ENCODE results near the gene LIN7B. TPM values are rescaled to one million over a fixed set of nuclear protein-coding genes. Genes with fewer than 3 reads are reported as not detected.

The LIN7B gene, protein sequence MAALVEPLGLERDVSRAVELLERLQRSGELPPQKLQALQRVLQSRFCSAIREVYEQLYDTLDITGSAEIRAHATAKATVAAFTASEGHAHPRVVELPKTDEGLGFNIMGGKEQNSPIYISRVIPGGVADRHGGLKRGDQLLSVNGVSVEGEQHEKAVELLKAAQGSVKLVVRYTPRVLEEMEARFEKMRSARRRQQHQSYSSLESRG
- total RNA-seq, result 3.6 and 5.1 TPM in 2 replicates

DNA sequence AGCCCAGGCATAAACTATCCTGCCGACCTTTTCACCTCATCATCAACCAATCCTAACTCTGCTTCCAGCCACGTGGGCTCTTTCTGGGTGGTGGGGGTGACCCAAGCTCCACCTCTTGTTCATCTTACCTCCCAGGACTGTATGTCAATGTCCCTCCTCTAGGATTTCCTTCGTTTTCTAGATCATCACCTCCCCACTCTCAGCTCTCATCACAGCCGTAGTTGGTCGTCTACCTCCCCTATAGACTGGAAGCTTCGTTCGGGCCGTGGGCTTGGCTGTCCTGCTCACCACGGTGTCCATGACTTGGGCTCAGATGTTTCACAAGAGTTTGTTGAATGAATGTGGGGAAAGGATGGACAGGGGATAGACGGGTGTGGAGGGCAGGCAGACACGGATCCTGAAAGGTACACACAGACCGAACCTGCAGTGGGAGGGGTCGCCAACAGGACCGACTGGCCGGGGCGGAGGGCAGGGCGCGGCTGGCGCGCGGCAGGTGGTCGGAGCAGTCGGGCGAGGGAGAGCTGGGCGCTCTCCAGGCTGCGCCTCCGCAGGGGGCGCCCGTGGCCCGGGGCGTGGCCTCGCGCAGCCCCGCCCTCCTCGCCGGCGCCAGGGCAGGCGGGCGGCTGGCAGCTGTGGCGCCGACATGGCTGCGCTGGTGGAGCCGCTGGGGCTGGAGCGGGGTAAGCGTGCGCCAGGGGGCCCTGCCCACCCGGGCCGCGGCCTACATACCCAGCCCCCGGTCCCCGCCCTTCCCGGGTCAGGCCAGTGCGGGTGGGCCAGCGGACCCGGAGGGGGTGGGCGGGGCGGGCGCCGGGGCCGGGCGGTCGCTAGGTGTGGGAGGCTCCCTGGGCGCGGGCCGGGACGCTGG, at the start of gene LIN7B:
LIN7B (plus strand) TSS at position 609 of the 868 bp plus-strand sequence; CDS start at position 644, 35 bp downstream.

DNA sequence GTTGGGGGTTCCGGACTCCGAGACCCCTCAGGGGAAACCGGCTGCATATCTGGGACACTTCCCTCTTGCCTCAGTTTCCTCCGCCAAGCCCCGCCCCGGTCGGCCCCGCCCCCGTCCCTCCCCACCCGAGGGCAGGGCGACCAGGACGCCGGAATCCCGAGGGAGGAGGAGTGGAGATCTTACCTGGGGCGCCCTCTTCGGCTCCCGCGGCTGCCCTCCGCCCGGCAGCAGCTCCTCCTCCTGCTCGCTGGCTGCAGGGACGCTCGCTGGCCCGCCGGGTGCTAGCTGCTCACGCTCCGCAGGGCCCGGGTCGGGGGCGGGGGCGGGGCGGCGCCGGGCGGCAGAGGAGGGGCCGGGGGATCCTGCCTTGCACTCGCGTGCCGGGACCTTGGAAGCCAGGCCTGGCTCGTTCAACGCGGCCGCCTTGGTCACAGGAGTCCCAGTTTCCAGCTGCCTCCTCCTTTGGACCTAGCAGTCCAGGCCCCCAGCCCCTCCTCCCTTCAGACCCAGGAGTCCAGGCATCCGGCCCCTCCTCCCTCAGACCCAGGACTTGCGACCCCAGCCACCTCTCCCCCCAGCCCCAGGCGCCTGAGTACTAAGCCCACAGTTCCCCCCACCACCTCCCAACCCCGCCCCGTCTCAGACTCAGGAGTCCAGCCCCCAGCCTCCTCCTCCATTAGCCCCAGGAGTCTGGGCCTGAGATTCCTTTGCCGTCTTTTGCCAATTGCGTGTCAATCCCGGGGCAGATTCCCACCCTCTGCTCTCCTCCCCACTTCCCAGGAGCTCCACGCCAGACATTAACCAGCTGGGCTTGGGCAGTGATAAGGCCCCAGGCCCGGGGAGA, 49.2 kb upstream of the LIN7B start, which contains the start of gene NTF4:
NTF4 (minus strand) TSS at position 51 of the 844 bp plus-strand sequence. CDS start 2,821 bp downstream, outside the sequence.

DNA sequence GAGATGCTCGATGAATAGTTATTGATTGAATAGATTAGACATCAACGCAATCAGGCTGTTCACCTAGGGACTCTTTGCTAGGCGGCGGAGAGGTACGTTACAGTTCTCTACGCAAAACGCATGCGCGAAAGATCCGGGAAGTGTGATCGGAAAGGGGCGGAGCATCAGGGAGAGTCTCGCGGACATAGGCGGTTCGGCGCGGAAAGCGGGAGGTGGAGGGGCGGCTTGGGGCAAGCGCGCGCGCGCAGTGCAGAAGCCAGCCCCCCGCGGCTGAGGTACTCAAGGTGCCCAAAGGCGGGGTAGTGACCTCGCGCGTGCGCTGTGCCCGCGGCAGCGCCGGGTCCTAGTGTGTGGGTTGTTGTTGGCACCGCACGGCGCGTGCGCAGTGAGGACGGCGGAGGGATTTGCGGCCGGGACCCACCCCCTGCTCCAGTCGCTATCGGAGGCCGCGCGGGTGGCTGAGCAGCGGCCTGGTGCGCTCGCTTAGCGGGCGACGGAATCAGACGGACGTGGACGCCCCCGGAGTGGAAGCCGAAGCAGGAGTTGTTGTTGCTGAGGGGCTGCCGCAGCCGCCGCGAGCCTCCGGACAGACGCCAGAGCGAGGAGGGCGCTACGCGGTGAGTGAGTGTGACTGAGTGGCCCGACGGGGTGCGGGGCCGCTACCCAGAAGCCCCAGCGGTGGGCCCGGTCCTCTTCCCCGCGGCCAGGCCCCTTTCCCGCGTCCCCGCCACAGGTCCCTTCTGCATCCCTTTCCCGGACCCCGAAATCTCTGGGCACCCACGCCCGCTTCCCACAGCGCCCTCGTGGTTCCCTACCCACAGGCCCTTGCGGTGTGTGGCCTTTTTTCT, 28.9 kb upstream of the LIN7B start, which contains the start of gene SNRNP70:
SNRNP70 (plus strand) TSS at position 432 of the 848 bp plus-strand sequence. CDS start 964 bp downstream, outside the sequence.

DNA sequence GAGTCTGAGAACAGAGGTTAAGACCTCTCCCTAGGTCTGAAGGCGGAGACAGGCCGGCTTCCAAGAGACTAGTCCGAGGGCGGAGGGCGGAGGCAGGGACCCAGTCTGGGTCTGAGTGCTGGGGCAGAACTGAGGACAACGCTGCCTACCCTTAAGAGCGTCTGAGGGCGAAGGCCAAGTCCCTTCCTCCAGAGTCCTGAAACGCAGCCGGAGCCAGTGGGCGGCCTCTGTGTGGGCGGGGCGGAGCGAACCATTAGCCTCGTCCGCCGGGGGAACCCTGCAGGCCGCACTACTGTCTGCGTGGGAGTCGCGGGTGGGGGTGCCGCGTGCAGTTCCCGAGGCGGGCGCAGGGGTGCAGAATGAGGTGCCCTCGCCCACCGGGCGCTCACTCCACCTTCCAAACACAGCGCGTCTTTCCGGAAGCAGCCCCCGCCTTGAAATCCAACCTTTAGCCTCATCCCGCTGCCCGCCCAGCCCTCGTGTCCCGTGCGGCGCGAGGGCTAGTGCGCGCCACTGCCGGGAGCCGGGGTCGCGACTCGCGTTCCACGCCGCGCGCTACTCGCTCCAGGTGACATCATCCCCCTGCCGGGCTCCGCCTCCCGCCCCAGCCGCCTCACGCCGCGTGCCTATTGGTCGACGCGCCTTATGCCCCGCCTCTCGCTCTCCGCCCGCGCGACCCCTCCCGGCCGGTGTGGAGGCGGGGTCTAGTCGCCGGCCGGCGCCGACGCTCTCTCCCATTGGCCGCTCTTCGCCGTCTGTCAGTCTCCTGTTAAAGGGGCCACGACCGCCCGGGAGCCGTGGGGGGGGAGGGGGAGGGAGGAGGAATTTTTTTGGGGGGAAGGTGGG, 4.6 kb downstream of the LIN7B start, which contains the start of gene C19orf73:
C19orf73 (minus strand) TSS at position 579 of the 846 bp plus-strand sequence; CDS start at position 458, 121 bp downstream.

DNA sequence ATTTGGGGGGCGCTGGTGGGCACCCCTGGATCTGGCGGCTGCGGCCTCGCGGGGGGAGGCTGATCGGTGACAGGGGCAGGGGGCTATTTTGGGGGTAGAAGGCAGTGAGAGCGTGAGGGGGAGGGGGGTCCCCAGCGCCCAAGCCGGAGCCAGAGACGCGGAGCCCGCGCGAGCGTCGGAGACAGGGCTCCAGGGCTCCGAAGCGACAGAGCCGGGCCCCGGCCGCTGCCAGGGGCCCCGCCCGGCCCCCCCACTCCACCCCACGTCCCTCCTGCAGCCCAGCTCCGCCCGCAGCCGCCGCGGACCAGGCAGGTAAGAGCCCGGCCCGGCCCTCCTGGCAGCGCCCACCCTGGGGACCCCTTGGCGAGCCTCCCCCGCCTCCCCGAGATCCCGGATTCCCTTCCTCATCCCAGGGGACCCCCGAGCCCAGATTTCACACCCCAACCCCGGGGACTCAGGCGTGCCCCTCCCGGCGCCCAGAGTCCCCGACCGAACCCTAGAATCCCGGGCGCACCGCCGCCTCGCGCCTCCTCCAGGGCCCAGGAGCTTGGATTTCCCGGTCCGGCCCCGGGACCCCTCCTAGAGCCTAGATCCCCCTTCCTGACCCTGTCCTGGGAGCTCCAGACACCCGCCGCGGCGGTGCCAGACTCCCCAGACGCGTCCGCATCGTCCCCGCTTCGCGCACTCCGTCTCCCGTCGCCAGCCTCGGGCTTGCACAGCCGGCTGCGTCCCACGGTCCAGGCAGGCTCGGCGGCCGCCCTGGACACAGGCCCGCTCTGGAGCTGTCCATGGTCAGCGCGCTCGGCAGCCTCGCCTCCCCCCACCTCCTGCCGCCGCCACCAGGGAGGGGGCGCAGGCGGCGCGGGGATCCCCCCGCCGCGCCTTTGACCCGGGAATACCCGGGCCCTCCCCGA, 5.5 kb downstream of the LIN7B start, which contains the start of gene PPFIA3:
PPFIA3 (plus strand) TSS at position 134 of the 914 bp plus-strand sequence. CDS start 8,330 bp downstream, outside the sequence.

DNA sequence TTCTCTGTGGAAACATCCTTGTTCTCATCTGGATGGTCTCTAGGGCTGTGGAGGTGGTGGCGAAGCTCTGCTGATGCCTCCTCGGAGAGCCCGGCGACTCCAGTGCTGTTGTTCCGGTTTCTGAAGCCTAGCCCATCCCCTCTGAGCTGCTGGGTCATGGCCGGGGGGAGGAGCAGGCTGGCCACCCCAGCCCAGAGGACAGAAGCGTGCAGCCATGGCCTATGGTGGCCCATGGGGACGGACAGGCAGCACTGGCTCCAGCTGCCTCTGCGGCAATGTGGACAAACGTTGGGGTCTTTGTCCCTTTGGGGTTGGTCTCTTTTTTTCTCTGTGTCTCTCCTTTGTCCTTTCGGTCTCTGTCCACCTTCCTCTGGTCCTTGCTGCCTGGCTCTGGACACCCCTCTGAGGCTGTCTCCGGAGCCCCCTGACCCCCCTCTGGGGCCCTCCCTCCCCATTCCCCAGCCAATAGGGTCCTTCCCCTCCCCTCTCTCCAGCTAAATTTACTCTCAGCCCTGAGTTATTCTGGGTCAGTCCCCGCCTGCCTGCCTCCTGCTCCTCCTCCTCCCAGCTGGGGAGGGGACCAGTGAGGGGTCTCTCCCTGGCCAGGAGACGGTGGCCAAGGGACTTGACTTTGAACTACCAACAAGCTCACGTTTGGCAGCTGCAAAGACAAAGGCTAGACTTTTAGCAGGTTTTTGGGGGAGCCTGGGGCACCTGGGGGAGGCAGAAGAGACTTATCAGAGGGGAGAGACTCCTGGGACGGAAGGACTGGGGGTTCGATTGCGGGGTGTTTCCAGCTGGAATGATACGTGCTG, 41.0 kb downstream of the LIN7B start, which contains the start of gene HRC:
HRC (minus strand) TSS at position 392 of the 815 bp plus-strand sequence; CDS start at position 233, 159 bp downstream.

DNA sequence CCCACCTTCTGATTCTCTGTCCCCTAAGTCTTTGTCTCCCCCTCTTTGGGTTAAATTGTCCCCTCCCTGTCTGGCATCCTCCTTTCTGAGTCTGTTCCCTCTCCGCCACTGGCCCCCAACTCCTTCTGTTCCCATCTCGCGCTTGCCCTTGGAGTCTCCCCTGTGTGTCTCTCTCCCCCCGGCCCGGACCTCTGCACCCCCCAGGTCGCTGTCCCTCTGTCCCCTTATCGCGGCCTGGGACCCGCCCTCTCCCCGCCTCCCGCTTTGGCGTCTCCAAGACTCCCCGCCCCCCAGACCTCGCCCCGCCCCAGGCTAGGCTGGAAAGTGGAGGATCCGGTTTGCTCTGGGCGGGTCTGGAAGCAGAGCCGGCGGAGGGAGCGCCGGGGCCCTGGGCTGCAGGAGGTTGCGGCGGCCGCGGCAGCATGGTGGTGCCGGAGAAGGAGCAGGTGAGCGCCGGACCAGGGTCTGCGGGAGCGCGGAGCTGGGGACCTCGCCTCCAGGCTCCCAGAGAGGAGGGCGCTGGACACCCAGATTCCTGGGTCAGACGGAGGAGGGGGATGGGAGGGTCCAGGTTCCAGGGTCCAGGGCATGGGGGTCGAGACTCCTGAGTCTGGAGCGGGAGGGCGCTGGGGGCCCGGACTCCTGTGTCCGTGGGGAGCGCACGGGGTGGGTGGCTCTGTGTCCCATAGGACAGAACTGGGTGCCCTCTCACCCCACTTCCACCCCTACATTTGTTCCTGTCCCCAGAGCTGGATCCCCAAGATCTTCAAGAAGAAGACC, 43.5 kb downstream of the LIN7B start, which contains the start of gene TRPM4:
TRPM4 (plus strand) TSS at position 348 of the 780 bp plus-strand sequence; CDS start at position 423, 75 bp downstream.

Other genes starting within 250 kb of the LIN7B start
- gene PLEKHA4, start 245.8 kb upstream of the LIN7B start, total RNA-seq, result 1.0 and 4.2 TPM in 2 replicates
- 194 and 385 TPM in 2 replicates for gene PPP1R15A, start 241.9 kb upstream of the LIN7B start, total RNA-seq
- 0.34 TPM in 1 of 2 replicates, not detected in the other for gene TULP2, start 215.6 kb upstream of the LIN7B start, total RNA-seq
- 98.8 and 207 TPM in 2 replicates for gene NUCB1, start 214.1 kb upstream of the LIN7B start, total RNA-seq
- 1.6 and 14.7 TPM in 2 replicates for gene DHDH, start 180.7 kb upstream of the LIN7B start, total RNA-seq
- 55.3 and 64.6 TPM in 2 replicates for gene BAX, start 159.5 kb upstream of the LIN7B start, total RNA-seq
- 3,338 and 4,738 TPM in 2 replicates for gene FTL, start 149.1 kb upstream of the LIN7B start, total RNA-seq
- gene GYS1, start 121.1 kb upstream of the LIN7B start, total RNA-seq, result 27.7 and 52.4 TPM in 2 replicates
- gene RUVBL2, start 120.5 kb upstream of the LIN7B start, total RNA-seq, result 140 and 155 TPM in 2 replicates
- 0.21 and 0.34 TPM in 2 replicates for gene LHB, start 97.3 kb upstream of the LIN7B start, total RNA-seq
- not detected in 2 replicates for gene CGB3, start 90.0 kb upstream of the LIN7B start, total RNA-seq
- gene CGB2, start 82.5 kb upstream of the LIN7B start, total RNA-seq, result not detected in 2 replicates
- gene CGB1, start 77.5 kb upstream of the LIN7B start, total RNA-seq, result not detected in 2 replicates
- gene CGB5, start 70.5 kb upstream of the LIN7B start, total RNA-seq, result not detected in 2 replicates
- not detected in 2 replicates for gene CGB8, start 65.3 kb upstream of the LIN7B start, total RNA-seq
- gene CGB7, start 56.6 kb upstream of the LIN7B start, total RNA-seq, result 1.4 and 2.3 TPM in 2 replicates
- 4.9 and 5.5 TPM in 2 replicates for gene NTF4, start 49.6 kb upstream of the LIN7B start, total RNA-seq
- under 0.01 TPM in 2 replicates for gene KCNA7, start 41.7 kb upstream of the LIN7B start, total RNA-seq
- 67.0 and 139 TPM in 2 replicates for gene SNRNP70, start 28.9 kb upstream of the LIN7B start, total RNA-seq
- 1.7 and 2.7 TPM in 2 replicates for gene C19orf73, start 4.8 kb downstream of the LIN7B start, total RNA-seq
- 2.5 and 3.8 TPM in 2 replicates for gene PPFIA3, start 5.2 kb downstream of the LIN7B start, total RNA-seq
- gene HRC, start 41.0 kb downstream of the LIN7B start, total RNA-seq, result under 0.01 TPM in 1 of 2 replicates, not detected in the other
- gene TRPM4, start 43.4 kb downstream of the LIN7B start, total RNA-seq, result 22.2 and 28.5 TPM in 2 replicates
- gene SLC6A16, start 210.8 kb downstream of the LIN7B start, total RNA-seq, result 0.21 TPM in 1 of 2 replicates, not detected in the other
- gene CD37, start 221.0 kb downstream of the LIN7B start, total RNA-seq, result not detected in 2 replicates
- gene TEAD2, start 248.0 kb downstream of the LIN7B start, total RNA-seq, result 7.2 and 21.9 TPM in 2 replicates
- gene DKKL1, start 249.5 kb downstream of the LIN7B start, total RNA-seq, result 0.14 and 0.34 TPM in 2 replicates

Measured in nasal cavity respiratory epithelium epithelial cell of viscerocranial mucosa (primary cell).